Osteoblast (primary cell): ENCODE results near the gene ADAMTS2. TPM values are rescaled to one million over a fixed set of nuclear protein-coding genes. Genes with fewer than 3 reads are reported as not detected.

Experiments used
- DNase-seq: peaks from one replicate; pipeline ENCODE4 v3.0.0; 2011; ENCODE audit warnings: low spot score, mixed read lengths; ENCODE audit not compliant: insufficient read length; ENCODE audit errors: missing footprints
- H2AFZ ChIP-seq: 2 replicates; pipeline ENCODE4 v1.6.0; 2011; ENCODE audit warnings: mild to moderate bottlenecking, low read length
- H3K27ac ChIP-seq: 2 replicates; pipeline ENCODE4 v1.5.1; 2011; ENCODE audit warnings: mild to moderate bottlenecking, low read depth, low read length, moderate library complexity
- H3K27me3 ChIP-seq: 2 replicates; pipeline ENCODE4 v1.6.0; 2012; ENCODE audit warnings: mild to moderate bottlenecking, control low read depth, inconsistent platforms, low read length, moderate library complexity; ENCODE audit not compliant: insufficient read depth
- H3K36me3 ChIP-seq: 2 replicates; pipeline ENCODE4 v1.5.1; 2011; ENCODE audit warnings: mild to moderate bottlenecking, low read length, control low read depth, moderate library complexity; ENCODE audit not compliant: insufficient read depth
- H3K4me1 ChIP-seq: 2 replicates; pipeline ENCODE4 v1.5.1; 2011; ENCODE audit warnings: mild to moderate bottlenecking, low read length, control low read depth, moderate library complexity; ENCODE audit not compliant: insufficient read depth
- H3K4me2 ChIP-seq: 2 replicates; pipeline ENCODE4 v1.6.0; 2011; ENCODE audit warnings: mild to moderate bottlenecking, low read length; ENCODE audit not compliant: insufficient read depth
- H3K4me3 ChIP-seq: fragments of 200-600 bp; sonication (generic); 3 replicates; pipeline ENCODE4 v1.5.1; 2012; ENCODE audit warnings: mild to moderate bottlenecking, low read length, inconsistent platforms; ENCODE audit not compliant: insufficient read depth
- H3K79me2 ChIP-seq: 2 replicates; pipeline ENCODE4 v1.6.0; 2012; ENCODE audit warnings: mild to moderate bottlenecking, low read length, control low read depth, inconsistent platforms; ENCODE audit not compliant: insufficient read depth
- H3K9me3 ChIP-seq: 2 replicates; pipeline ENCODE4 v1.5.1; 2011; ENCODE audit warnings: low read depth, low read length, control low read depth
- H4K20me1 ChIP-seq: 2 replicates; pipeline ENCODE4 v1.6.0; 2012; ENCODE audit warnings: mild to moderate bottlenecking, low read length, control low read depth; ENCODE audit not compliant: insufficient read depth
- total RNA-seq: library from RNA; depleted of rRNA; stranded (reverse); fragments of >200 nt; gene quantifications from 2 replicates; pipeline ENCODE4 v1.2.3, GENCODE V29; 2012
- TF ChIP-seq, protein P1 (sequence below): IDR thresholded peaks from 2 replicates; pipeline ENCODE4 v1.5.1; 2011; ENCODE audit warnings: mild to moderate bottlenecking, low read depth, low read length, moderate library complexity; ENCODE audit errors: extremely low read depth

ADAMTS2 gene
- 144 and 203 TPM in 2 replicates for total RNA-seq

DNA sequence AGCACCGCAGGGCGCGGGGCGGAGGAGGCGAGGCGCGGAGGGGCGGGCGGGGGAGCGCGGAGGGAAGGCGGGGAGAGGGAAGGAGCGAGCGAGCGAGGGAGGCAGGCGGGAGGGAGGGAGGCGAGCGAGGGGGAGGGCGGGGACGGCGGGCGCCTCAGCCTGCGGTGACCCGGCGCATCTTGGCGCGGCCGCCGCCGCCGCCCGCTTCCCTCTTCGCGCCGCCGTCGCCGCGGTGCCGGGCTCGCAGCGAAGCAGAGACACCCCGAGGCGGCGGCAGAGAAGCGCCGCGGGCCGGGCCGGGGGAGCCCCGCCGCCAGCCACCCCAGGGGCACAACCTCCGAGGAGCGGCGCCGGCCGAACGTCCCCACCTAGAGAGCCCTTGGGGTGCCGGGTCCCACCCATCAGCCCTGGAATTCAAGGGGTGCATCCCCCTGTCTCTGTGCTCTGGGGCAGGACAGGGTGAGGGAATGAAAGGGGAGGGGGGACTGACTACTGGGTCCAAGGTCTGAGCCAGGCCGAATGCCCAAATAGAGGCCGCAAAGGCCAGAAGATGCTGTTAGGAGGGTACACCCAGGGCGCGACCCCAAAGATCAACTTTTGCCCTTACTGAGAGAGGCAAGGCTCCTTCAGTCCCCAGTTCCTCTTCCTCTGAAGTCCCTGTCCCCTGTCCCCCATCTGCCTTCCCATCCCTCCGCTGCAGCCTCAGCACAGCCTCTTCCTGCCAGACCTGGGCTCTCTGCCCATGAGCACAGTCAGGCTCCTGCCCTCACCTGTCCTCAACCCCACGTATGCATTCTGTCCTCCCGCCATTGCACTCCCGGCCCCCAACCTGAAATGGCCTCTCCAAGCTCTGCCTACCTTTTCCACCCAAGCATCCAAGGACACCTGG, at the start of gene ADAMTS2:
Gene ADAMTS2, minus strand, starts transcription at position 29 of the 889 bp plus-strand sequence. CDS start 133 bp downstream, outside the sequence.
- peak; percentile 99 for DNase-seq

DNA sequence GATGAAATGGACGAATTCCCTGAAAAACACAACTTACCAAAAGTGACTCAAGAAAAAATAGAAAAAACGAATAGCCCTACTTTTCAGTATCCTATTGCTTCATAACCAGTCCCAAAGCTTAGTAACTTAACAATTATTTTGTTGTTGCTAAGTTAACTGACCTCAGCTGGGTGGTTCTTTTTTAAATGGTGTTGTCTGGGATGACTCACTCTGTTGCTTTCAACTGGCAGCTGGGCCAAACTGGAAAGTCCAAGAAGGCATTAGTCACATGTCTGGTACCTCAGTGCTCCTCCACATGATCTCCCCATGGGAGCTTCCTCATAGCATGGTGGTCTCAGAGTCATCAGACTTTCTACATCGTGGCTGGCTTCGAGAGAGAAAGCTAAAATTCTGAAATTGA, 47.8 kb upstream of the ADAMTS2 start:
- H3K9me3 ChIP-seq, result peaks cover 5% of the 10 kb centered on the region
- peak overlapping the region; percentile 88 for H3K27ac ChIP-seq
- no peak overlapping the region for H3K4me2 ChIP-seq
- no peak overlapping the region for H3K4me3 ChIP-seq
- no peak overlapping the region for H2AFZ ChIP-seq
- no peaks in the 10 kb centered on the region for H4K20me1 ChIP-seq
- peak; percentile 91 for DNase-seq
- TF ChIP-seq, protein P1, sequence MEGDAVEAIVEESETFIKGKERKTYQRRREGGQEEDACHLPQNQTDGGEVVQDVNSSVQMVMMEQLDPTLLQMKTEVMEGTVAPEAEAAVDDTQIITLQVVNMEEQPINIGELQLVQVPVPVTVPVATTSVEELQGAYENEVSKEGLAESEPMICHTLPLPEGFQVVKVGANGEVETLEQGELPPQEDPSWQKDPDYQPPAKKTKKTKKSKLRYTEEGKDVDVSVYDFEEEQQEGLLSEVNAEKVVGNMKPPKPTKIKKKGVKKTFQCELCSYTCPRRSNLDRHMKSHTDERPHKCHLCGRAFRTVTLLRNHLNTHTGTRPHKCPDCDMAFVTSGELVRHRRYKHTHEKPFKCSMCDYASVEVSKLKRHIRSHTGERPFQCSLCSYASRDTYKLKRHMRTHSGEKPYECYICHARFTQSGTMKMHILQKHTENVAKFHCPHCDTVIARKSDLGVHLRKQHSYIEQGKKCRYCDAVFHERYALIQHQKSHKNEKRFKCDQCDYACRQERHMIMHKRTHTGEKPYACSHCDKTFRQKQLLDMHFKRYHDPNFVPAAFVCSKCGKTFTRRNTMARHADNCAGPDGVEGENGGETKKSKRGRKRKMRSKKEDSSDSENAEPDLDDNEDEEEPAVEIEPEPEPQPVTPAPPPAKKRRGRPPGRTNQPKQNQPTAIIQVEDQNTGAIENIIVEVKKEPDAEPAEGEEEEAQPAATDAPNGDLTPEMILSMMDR, result no peak
- no peaks in the 10 kb centered on the region for H3K27me3 ChIP-seq
- H3K4me1 ChIP-seq, result no peaks in the 10 kb centered on the region
- no peaks in the 10 kb centered on the region for H3K36me3 ChIP-seq
- no peaks in the 10 kb centered on the region for H3K79me2 ChIP-seq

More for the DNA sequence above, at the start of gene ADAMTS2:
- peaks cover 37% of the 10 kb centered on the region for H3K79me2 ChIP-seq
- TF ChIP-seq, protein P1, result no peak
- peak within 1 kb of the TSS; percentile 70 for H3K27ac ChIP-seq
- H2AFZ ChIP-seq, result peak within 1 kb of the TSS; percentile 41
- no peaks in the 10 kb centered on the region for H3K9me3 ChIP-seq
- no peaks in the 10 kb centered on the region for H3K27me3 ChIP-seq
- peak within 1 kb of the TSS; percentile 87 for H3K4me2 ChIP-seq
- H3K4me3 ChIP-seq, result peak within 1 kb of the TSS; percentile 97
- H3K36me3 ChIP-seq, result peaks cover 9% of the 10 kb centered on the region
- H4K20me1 ChIP-seq, result peaks cover 24% of the 10 kb centered on the region
- H3K4me1 ChIP-seq, result peaks cover 26% of the 10 kb centered on the region

DNA sequence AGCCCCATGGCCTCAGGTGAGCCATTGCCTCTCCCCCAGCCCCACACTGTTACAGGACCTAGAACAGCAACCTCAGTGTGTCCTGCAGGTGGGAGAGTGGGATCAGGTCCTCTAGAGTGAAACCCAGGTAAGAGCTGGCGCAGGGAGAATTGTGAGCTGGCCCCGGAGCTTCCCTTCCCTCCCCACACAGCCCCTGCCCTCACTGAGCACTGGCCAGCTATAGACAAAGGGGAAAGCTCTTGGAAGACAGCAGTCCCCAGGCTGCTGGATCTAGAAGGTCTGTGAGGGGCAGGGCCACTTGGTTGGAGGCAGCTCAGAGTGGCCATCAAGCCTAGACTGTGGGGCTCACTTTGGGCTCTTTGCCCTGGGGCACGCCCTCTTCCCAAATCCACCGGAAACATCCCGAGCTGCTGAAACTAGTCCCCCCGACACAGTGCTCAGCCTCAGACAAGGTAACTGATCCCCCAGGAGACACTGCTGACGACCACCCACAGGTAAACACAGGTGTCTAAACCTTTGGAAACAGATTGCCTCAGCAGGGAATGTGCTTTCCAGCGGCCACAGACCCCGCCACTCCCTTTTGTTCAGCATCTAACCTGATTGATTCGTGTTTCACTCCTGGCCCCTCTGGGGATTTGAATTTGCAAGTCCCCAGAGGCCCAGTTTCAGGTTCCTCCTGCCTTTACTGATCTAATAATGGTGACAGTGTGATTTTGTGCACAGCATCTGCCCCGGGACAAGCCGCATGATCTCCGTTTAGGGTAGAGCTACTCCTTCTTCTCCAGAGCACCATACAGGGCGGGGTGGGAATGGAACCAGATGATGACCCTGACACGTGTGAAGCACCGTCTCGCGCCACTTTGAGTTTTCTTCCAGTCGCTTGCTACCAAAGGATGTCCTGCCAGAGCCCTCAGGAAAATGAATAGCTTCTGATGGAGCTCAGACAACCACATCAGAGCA, 42.2 kb upstream of the ADAMTS2 start:
- Histone ChIP-seq H4K20me1 (no peaks in the 10 kb centered on the region), H2AFZ (no peak overlapping the region), H3K4me1 (no peaks in the 10 kb centered on the region), H3K9me3 (peaks cover 5% of the 10 kb centered on the region), H3K79me2 (no peaks in the 10 kb centered on the region), H3K4me2 (no peak overlapping the region), H3K27ac (no peak overlapping the region), H3K27me3 (no peaks in the 10 kb centered on the region), H3K4me3 (no peak overlapping the region), H3K36me3 (no peaks in the 10 kb centered on the region)
- no peak for DNase-seq
- TF ChIP-seq, protein P1, result no peak
